Transverse colon (tissue), 4 donors: ENCODE results near the gene NRN1. TPM values are rescaled to one million over a fixed set of nuclear protein-coding genes. Genes with fewer than 3 reads are reported as not detected.
A peak's percentile ranks its signal among the peaks of the same experiment; 100 is the strongest.

Experiments
- DNase-seq: peaks from one replicate; pipeline ENCODE4 v3.0.0-alpha.2; 2019
- H3K27ac ChIP-seq, 4 donors: fragments of 200-600 bp; sonication (generic); 2 replicates each; pipeline ENCODE4 v1.5.1; 2016 to 2018; ENCODE audit warnings: inconsistent platforms in 4 of 4
- H3K27me3 ChIP-seq: fragments of 200-600 bp; sonication (generic); 2 replicates; pipeline ENCODE4 v1.5.1; 2017; ENCODE audit warnings: inconsistent platforms
- H3K36me3 ChIP-seq, 4 donors: fragments of 200-600 bp; sonication (generic); 2 replicates each; pipeline ENCODE4 v1.5.1; 2017 to 2019; ENCODE audit warnings: inconsistent platforms in 4 of 4
- H3K4me1 ChIP-seq, 4 donors: fragments of 200-600 bp; sonication (generic); 2 replicates each; pipeline ENCODE4 v1.5.1; 2017 to 2020; ENCODE audit warnings: inconsistent platforms in 4 of 4
- H3K4me3 ChIP-seq, 4 donors: fragments of 200-600 bp; sonication (generic); 1 replicate in 1 of 4; 2 replicates in 3 of 4; pipeline versions ENCODE4 v1.5.1 to v1.6.1; 2017 to 2019; ENCODE audit warnings: inconsistent platforms in 4 of 4
- H3K9me3 ChIP-seq, 2 donors: fragments of 200-600 bp; sonication (generic); 2 replicates each; pipeline ENCODE4 v1.5.1; 2017 to 2019; ENCODE audit warnings: inconsistent platforms in 2 of 2
- CTCF ChIP-seq, 5 experiments: fragments of 200-600 bp in 3 of 5; fragments of 450-650 bp in 2 of 5; sonication (generic) in 3 of 5; IDR thresholded peaks; 1 replicate in 2 of 5; 2 replicates in 3 of 5; pipeline ENCODE4 v1.5.1; 2016 to 2017; ENCODE audit warnings: antibody characterized with exemption in 5 of 5, inconsistent platforms in 3 of 5, mild to moderate bottlenecking in 2 of 5, moderate library complexity in 1 of 5
- EP300 ChIP-seq: sonication (generic); formaldehyde crosslinking; IDR thresholded peaks from one replicate; pipeline ENCODE4 v1.6.1; 2017; ENCODE audit warnings: antibody characterized with exemption, low read depth
- POLR2A ChIP-seq: fragments of 450-650 bp; IDR thresholded peaks from one replicate; pipeline ENCODE4 v1.6.1; 2016; ENCODE audit warnings: antibody characterized with exemption, mild to moderate bottlenecking, moderate library complexity
- POLR2AphosphoS5 ChIP-seq, 3 donors: sonication (generic); formaldehyde crosslinking; IDR thresholded peaks; one replicate each; pipeline ENCODE4 v1.6.1; 2016; ENCODE audit warnings: antibody characterized with exemption in 3 of 3
- WGBS, 2 donors: methylation state at CpG; one replicate each; pipeline ENCODE4 v1.1.5; 2018; ENCODE audit warnings: low coverage in 1 of 2; 5-methylcytosine and 5-hydroxymethylcytosine counted together
- in situ Hi-C, 4 donors: fragments of 200-750 bp; cut with MboI; loops; one replicate each; pipeline versions ENCODE4 v1.15.0 to v1.15.1; 2017; ENCODE audit warnings: low sequenced_read_pairs in 3 of 4, low pct_ligation_motif_present in 1 of 4, low pct_unique_long_range_greater_than_20kb in 1 of 4
- intact Hi-C: fragments of 100-400 bp; cut with DNase I; formaldehyde crosslinking; loops from one replicate; pipeline ENCODE4 v1.15.1; 2023; ENCODE audit warnings: low total_unique reads
- total RNA-seq, 4 donors: library from RNA; depleted of rRNA; stranded (reverse); fragments of >200 nt; gene quantifications; one replicate each; pipeline ENCODE4 v1.1.0, GENCODE V29; 2016

NRN1 gene
- total RNA-seq, 4 donors from 2014 or later: 1.2 to 2.5 TPM; not detected in 2

DNA sequence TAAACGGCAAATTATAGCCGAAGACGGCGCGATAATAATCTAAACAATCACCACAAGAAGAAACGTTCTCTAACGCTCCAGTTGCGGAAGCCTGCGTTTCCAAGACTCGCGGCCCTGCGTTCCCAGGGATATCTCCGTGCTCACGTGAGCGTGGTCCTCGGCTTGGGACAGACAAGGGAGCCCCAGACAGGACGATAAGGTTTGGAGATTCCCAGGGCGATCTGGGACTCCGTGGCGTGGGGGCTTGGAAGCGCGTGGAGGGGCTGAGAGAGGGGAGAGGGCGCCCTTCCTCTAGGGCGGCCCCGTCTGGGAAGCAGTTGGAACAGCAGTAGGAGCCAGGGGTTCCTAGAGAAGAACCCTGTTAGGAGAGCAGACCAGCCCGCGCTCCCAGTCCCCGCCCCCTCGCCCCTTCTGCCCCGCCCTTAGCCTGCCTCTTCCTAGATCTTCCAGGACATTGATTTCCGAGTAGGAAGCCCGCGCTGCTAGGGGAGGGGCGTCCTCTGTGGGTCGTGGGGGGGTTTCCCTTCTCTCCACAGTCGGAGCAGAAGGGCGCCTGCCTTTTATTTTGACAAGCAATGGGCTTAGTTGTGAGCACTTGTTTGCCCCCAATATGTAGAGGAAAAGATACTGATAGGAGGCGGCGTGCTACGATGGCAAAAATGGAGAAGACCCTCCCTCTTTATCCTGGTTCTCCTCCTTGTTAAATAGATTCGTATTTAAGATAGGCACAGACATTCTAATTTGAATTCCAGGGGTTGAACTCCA lies 10.6 kb downstream of the NRN1 start:
- DNase-seq: peak; percentile 54
- no peaks in the 10 kb centered on the region for H3K9me3 ChIP-seq
- no peaks in the 10 kb centered on the region for H3K36me3 ChIP-seq
- TF ChIP-seq CTCF (IDR thresholded peaks at IDR 0.05) (peak in 2 of 5 experiments; percentile 10 to 13), EP300 (no peak)
- H3K4me1 ChIP-seq: peaks cover 13 to 38% (median 27%) of the 10 kb centered on the region in 4 donors
- in situ Hi-C loops (no loop called here), intact Hi-C loops (no loop called here)
- peaks cover 100% of the 10 kb centered on the region for H3K27me3 ChIP-seq
- WGBS, 2 donors: 4 to 5% methylated on average over 4 to 39 of the region's 41 CpGs
- peak overlapping the region; percentile 5 to 68 (median 38) for H3K4me3 ChIP-seq
- H3K27ac ChIP-seq: peak overlapping the region in 3 of 4 donors; percentile 10 to 27 (median 24)

- intact Hi-C loops (no loop called here), in situ Hi-C loops (no loop called here)
- Histone ChIP-seq H3K4me1 (peaks cover 13 to 38% (median 27%) of the 10 kb centered on the region in 4 donors), H3K4me3 (peak overlapping the region in 1 of 4 donors; percentile 68), H3K36me3 (no peaks in the 10 kb centered on the region), H3K27me3 (peaks cover 100% of the 10 kb centered on the region), H3K27ac (no peak overlapping the region), H3K9me3 (no peaks in the 10 kb centered on the region)
- WGBS, 2 donors: 22% methylated on average over 10 of the region's 10 CpGs; no CpG with 5 or more reads in 1 of the 2 donors
- TF ChIP-seq POLR2AphosphoS5 (IDR thresholded peaks at IDR 0.05) (no peak), EP300 (no peak), CTCF (IDR thresholded peaks at IDR 0.05) (no peak), POLR2A (no peak)
- no peak for DNase-seq
These were observed 11.1 kb downstream of the NRN1 start for GRCh38 chr6:5995658-5995948.

DNA sequence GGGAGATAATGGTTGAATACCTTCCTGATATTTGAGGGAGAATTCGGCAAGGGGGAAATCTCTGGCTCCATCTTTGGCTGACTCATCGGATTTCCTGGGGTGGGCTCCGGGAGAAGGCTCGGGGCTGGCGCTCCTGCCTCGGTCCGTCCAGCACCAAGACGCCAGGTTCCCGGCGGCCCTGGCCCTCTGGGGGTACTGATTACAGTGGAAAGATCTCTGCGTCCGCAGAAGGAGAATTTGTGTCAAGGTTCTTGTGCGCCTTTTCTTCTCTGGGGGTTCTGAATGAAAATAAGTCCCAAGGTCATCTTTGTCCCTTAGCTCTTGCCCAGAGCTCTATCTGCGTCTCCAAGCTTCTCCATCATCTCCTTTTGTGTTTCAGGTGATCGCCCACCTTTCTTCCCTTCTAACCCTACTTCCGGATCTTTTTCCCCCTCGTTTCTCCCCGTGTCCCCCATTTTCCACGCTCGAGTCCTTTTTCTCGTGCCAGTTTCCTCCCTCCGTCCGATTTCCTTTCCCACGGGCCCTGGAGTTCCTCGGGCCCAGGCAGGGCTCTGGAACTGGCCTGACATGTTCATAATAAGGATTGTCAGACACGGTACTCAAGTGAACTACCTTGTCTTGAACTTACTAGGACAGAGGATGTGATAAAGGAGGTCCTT lies 11.6 kb downstream of the NRN1 start:
- no peaks in the 10 kb centered on the region for H3K36me3 ChIP-seq
- in situ Hi-C loops: no loop called here
- intact Hi-C loops: no loop called here
- peaks cover 13 to 38% (median 27%) of the 10 kb centered on the region in 4 donors for H3K4me1 ChIP-seq
- TF ChIP-seq POLR2A (no peak), CTCF (IDR thresholded peaks at IDR 0.05) (no peak)
- no peak overlapping the region for H3K4me3 ChIP-seq
- H3K27ac ChIP-seq: no peak overlapping the region
- peaks cover 100% of the 10 kb centered on the region for H3K27me3 ChIP-seq
- DNase-seq: no peak
- WGBS, 2 donors: 22 to 24% methylated on average over 10 to 26 of the region's 26 CpGs
- no peaks in the 10 kb centered on the region for H3K9me3 ChIP-seq

GRCh38 chr6:5994234-5994998 lies 12.3 kb downstream of the NRN1 start:
- WGBS, 2 donors: 30% methylated on average over 2 to 38 of the region's 38 CpGs
- H3K4me1 ChIP-seq: peaks cover 13 to 34% (median 25%) of the 10 kb centered on the region in 4 donors
- peaks cover 94% of the 10 kb centered on the region for H3K27me3 ChIP-seq
- no peaks in the 10 kb centered on the region for H3K9me3 ChIP-seq
- H3K36me3 ChIP-seq: no peaks in the 10 kb centered on the region
- intact Hi-C loops (no loop called here), in situ Hi-C loops (no loop called here)
- no peak overlapping the region for H3K27ac ChIP-seq
- TF ChIP-seq CTCF (IDR thresholded peaks at IDR 0.05): no peak
- no peak for TF ChIP-seq POLR2A
- no peak for TF ChIP-seq POLR2AphosphoS5 (IDR thresholded peaks at IDR 0.05)
- no peak for TF ChIP-seq EP300
- H3K4me3 ChIP-seq: no peak overlapping the region
- DNase-seq: no peak
